HL-60 (cell line): ENCODE measurements around the gene KCNJ15.

Experiments
- CTCF ChIP-seq: IDR thresholded peaks from one replicate; pipeline ENCODE4 v1.5.1; 2011; ENCODE audit warnings: low read length, control low read depth, inconsistent platforms; ENCODE audit not compliant: insufficient read depth
- REST ChIP-seq: IDR thresholded peaks from 2 replicates; pipeline ENCODE4 v1.6.1; 2012; ENCODE audit warnings: low read depth; ENCODE audit not compliant: insufficient replicate concordance

DNA sequence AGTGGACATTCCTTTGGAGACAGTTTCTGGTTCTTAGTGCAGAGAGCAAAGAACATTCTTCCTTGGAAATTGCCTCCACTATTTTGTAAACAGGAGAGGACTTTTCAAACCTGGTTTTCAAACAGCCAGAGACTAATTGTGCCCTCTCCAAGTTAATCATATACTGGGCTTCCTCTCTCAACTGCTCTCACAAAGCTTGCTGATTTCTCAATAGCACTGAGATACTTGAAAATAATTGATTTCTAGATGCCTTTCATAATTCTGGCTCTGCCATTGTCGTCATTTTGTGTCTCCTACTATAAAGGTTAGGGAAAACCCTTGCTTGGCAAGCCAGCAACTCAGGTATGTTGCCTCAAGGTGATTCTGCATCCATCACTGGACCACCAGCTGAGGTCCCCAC, 56.0 kb downstream of the KCNJ15 start:
- TF ChIP-seq REST (no peak), CTCF (no peak)
